Lower lobe of right lung (tissue), 2 donors: ENCODE results near the gene HK1. TPM values are rescaled to one million over a fixed set of nuclear protein-coding genes. Genes with fewer than 3 reads are reported as not detected.
"Not testable (repeated sequence)": the region's sequence is repeated elsewhere in the genome, so short reads cannot be mapped to it uniquely, and the experiment has no call there.

Source experiments
- ATAC-seq, 2 donors: fragments of 200-7000 bp; cut with Tn5 transposase; one replicate each; pipeline ENCODE4 v1.9.1; 2020 to 2022; ENCODE audit warnings: mild to moderate bottlenecking in 2 of 2, moderate library complexity in 2 of 2
- DNase-seq: peaks from one replicate; pipeline ENCODE4 v3.0.0-alpha.2; 2020
- H3K27ac ChIP-seq: fragments of 200-600 bp; one replicate; pipeline ENCODE4 v1.8.0; 2022
- H3K27me3 ChIP-seq: fragments of 200-600 bp; one replicate; pipeline ENCODE4 v1.8.0; 2022; ENCODE audit warnings: low read depth
- H3K36me3 ChIP-seq: fragments of 200-600 bp; one replicate; pipeline ENCODE4 v1.8.0; 2022; ENCODE audit warnings: mild to moderate bottlenecking
- H3K4me1 ChIP-seq: fragments of 200-600 bp; one replicate; pipeline ENCODE4 v1.8.0; 2022
- H3K4me3 ChIP-seq: fragments of 200-600 bp; one replicate; pipeline ENCODE4 v1.8.0; 2022; ENCODE audit warnings: mild to moderate bottlenecking
- H3K9me3 ChIP-seq: fragments of 200-600 bp; one replicate; pipeline ENCODE4 v1.8.0; 2022
- intact Hi-C: fragments of 100-400 bp; cut with DNase I; formaldehyde crosslinking; loops from one replicate; pipeline ENCODE4 v1.11.0; 2022
- total RNA-seq: library from RNA; stranded (reverse); fragmentation: NEBNext Ultra II Directional; extraction: Animal tissue kit (Norgen Biotek cat#: 25700); gene quantifications from one replicate; pipeline ENCODE4 v1.2.1, GENCODE V29; 2021
- TF ChIP-seq, protein P1 (sequence below): fragments of 200-600 bp; IDR thresholded peaks from one replicate; pipeline ENCODE4 v1.8.0; 2022; ENCODE audit warnings: antibody characterized with exemption, mild to moderate bottlenecking
- donor health status: DM: no; HTN: yes; CAD: no; lungs with severe emphysema.

The HK1 gene
- total RNA-seq, 1 donor from 2014 or later, result 85.1 TPM

DNA sequence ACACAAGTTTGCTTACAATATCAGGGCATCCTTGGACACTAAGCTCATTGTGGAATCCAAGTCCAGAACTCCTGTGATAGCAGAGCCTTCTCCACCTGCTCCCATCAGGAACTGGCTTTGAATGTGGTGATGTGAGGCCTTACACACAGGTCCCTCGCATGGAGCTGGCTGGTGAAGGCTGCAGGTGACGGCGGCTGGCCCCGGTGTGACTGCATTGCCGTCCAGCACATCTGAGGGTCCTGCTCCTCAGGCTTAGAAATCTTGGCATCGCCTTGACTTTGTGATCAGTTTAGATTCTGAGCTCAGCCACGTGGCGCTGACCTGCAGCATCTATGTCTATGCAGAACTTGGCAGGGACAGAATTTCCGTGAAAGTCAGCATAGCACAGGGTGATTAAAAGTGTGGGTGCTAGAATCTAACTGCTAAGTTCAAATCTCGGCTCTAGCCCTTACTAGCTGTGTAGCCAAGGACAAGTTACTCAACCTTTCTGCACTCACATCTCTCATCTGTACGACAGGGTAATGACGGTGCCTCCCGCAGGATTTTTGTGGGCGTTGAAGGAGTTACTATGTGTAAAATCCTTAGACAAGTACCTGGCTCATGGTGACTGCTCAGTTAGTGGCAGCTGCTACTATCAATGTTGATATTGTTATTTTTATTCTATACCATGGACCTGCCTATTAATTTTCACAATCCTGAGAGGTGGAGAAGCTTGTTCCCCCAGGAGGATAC, 31.5 kb upstream of the HK1 start:
- intact Hi-C loops, result no loop called here
- DNase-seq (no peak), ATAC-seq (no peak)
- Histone ChIP-seq H3K9me3 (no peaks in the 10 kb centered on the region), H3K4me1 (no peaks in the 10 kb centered on the region), H3K36me3 (no peaks in the 10 kb centered on the region), H3K27ac (no peak overlapping the region), H3K27me3 (no peaks in the 10 kb centered on the region), H3K4me3 (no peak overlapping the region)
- TF ChIP-seq, protein P1, sequence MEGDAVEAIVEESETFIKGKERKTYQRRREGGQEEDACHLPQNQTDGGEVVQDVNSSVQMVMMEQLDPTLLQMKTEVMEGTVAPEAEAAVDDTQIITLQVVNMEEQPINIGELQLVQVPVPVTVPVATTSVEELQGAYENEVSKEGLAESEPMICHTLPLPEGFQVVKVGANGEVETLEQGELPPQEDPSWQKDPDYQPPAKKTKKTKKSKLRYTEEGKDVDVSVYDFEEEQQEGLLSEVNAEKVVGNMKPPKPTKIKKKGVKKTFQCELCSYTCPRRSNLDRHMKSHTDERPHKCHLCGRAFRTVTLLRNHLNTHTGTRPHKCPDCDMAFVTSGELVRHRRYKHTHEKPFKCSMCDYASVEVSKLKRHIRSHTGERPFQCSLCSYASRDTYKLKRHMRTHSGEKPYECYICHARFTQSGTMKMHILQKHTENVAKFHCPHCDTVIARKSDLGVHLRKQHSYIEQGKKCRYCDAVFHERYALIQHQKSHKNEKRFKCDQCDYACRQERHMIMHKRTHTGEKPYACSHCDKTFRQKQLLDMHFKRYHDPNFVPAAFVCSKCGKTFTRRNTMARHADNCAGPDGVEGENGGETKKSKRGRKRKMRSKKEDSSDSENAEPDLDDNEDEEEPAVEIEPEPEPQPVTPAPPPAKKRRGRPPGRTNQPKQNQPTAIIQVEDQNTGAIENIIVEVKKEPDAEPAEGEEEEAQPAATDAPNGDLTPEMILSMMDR, result no peak

DNA sequence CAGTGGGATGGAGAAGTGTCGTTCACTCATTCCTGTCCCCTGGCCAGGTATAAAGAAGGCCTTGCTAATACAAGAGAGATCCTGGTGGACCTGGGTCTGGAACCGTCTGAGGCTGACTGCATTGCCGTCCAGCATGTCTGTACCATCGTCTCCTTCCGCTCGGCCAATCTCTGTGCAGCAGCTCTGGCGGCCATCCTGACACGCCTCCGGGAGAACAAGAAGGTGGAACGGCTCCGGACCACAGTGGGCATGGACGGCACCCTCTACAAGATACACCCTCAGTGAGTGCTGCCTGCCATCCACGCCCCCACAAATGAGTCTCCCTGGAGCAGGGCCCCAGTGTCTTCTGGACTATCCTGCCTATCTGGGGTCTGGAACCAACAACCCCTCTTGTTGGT, 31.0 kb upstream of the HK1 start:
- DNase-seq, result no peak
- H3K9me3 ChIP-seq, result no peaks in the 10 kb centered on the region
- H3K4me1 ChIP-seq, result no peaks in the 10 kb centered on the region
- no peaks in the 10 kb centered on the region for H3K36me3 ChIP-seq
- H3K27me3 ChIP-seq, result no peaks in the 10 kb centered on the region
- no peak for ATAC-seq
- intact Hi-C loops, result no loop called here
- no peak overlapping the region for H3K4me3 ChIP-seq
- TF ChIP-seq, protein P1, result no peak
- no peak overlapping the region for H3K27ac ChIP-seq

DNA sequence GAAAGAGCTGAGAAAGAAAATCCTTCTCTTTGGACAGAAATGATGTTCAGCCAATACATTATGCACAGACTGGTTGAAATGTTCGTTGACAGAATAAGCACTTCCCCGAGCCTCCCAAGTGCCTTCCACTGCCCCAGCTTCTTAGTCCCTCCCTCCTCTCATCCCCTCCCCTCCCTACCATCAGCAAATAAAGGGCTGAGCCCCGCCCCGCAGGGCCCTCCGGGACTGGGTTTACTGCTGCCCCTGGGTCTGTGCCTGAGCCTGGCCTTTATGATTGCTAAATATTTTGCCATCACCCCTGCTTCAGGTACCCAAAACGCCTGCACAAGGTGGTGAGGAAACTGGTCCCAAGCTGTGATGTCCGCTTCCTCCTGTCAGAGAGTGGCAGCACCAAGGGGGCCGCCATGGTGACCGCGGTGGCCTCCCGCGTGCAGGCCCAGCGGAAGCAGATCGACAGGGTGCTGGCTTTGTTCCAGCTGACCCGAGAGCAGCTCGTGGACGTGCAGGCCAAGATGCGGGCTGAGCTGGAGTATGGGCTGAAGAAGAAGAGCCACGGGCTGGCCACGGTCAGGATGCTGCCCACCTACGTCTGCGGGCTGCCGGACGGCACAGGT, 30.1 kb upstream of the HK1 start:
- DNase-seq (no peak), ATAC-seq (no peak)
- intact Hi-C loops, result no loop called here
- Histone ChIP-seq H3K4me1 (no peaks in the 10 kb centered on the region), H3K27ac (no peak overlapping the region), H3K36me3 (no peaks in the 10 kb centered on the region), H3K27me3 (no peaks in the 10 kb centered on the region), H3K4me3 (no peak overlapping the region), H3K9me3 (no peaks in the 10 kb centered on the region)
- TF ChIP-seq, protein P1, result no peak

DNA sequence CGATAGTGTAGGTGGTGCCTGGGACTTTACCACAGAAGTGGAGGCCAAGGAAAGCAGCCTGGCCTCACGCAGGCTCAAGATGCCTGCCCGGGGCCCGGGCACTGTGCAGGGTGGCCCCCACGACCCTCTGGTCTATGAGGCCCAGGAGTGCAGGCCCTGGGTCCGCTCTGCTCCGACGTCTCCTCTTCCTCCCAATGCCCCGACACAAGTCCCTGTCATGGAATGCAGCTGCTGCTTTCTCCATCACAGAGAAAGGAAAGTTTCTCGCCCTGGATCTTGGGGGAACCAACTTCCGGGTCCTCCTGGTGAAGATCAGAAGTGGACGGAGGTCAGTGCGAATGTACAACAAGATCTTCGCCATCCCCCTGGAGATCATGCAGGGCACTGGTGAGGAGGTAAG, 28.3 kb upstream of the HK1 start:
- H3K36me3 ChIP-seq, result no peaks in the 10 kb centered on the region
- H3K27me3 ChIP-seq, result no peaks in the 10 kb centered on the region
- TF ChIP-seq, protein P1, result no peak
- H3K27ac ChIP-seq, result no peak overlapping the region
- no peaks in the 10 kb centered on the region for H3K9me3 ChIP-seq
- no peak for ATAC-seq
- no peaks in the 10 kb centered on the region for H3K4me1 ChIP-seq
- intact Hi-C loops, result no loop called here
- no peak for DNase-seq
- H3K4me3 ChIP-seq, result no peak overlapping the region

DNA sequence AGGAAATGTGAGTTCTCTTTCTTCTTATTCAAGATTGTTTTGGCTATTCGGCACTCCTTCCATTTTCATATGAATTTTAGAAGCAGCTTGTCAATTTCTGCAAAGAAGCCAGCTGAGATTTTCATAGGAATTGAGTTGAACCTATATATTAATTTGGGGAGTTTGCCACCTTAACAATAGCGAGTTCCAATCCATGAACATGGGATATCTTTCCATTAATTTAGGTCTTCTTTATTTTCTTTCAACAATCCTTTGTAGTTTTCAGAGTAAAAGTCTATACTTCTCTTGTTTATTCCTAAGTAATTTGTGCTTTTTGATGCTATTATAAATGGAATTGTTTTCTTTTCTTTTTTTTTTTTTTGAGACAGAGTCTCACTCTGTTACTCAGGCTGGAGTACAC, 26.9 kb upstream of the HK1 start:
- ATAC-seq, H3K36me3 ChIP-seq, H3K27ac ChIP-seq, intact Hi-C loops, H3K27me3 ChIP-seq, H3K9me3 ChIP-seq, H3K4me1 ChIP-seq, H3K4me3 ChIP-seq, DNase-seq: not testable (repeated sequence)

DNA sequence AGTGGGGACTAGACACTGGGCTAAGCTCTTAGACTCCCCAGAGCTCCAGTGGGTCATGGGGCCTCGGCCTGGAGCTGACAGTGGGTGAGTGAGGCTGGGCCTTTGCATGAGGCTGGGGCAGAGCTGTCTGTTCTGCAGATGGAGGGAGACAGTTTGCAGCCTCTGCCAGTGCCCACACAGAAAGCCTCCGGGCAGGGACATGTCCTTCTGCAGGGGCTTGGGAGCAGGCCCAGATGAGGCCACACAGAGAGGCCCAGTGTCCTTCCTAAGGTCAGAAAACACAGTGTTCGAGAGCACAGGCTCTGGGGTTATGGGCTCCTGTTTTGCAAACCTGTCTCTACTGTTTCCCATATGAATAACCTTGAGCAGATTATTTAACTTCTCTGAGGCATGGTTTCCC, 25.1 kb upstream of the HK1 start:
- Histone ChIP-seq H3K4me1 (no peaks in the 10 kb centered on the region), H3K27me3 (no peaks in the 10 kb centered on the region), H3K36me3 (no peaks in the 10 kb centered on the region), H3K27ac (no peak overlapping the region), H3K9me3 (no peaks in the 10 kb centered on the region), H3K4me3 (no peak overlapping the region)
- no peak for ATAC-seq
- intact Hi-C loops, result no loop called here
- TF ChIP-seq, protein P1, result no peak
- no peak for DNase-seq
